H9 (cell line): ENCODE data around the gene RASA3. TPM values are rescaled to one million over a fixed set of nuclear protein-coding genes. Genes with fewer than 3 reads are reported as not detected.

ENCODE experiments used
- DNase-seq: peaks from one replicate; pipeline ENCODE4 v3.0.0-alpha.2; 2017
- H2AFZ ChIP-seq: one replicate; pipeline ENCODE4 v1.6.1; 2013; ENCODE audit warnings: mild to moderate bottlenecking, low read length, control low read depth, moderate library complexity
- H2AK5ac ChIP-seq: 2 replicates; pipeline ENCODE4 v1.6.1; 2013; ENCODE audit warnings: low read length, control low read depth, mixed read lengths; ENCODE audit not compliant: insufficient read length
- H2BK120ac ChIP-seq: one replicate; pipeline ENCODE4 v1.6.1; 2013; ENCODE audit warnings: low read depth, mild to moderate bottlenecking, low read length, control low read depth, inconsistent platforms; ENCODE audit not compliant: poor library complexity, severe bottlenecking
- H2BK12ac ChIP-seq: 2 replicates; pipeline ENCODE4 v1.6.1; 2013; ENCODE audit warnings: low read length, control low read depth, mixed read lengths, low read depth; ENCODE audit not compliant: insufficient read length
- H2BK15ac ChIP-seq: 2 replicates; pipeline ENCODE4 v1.6.1; 2013; ENCODE audit warnings: low read depth, low read length, control low read depth
- H2BK20ac ChIP-seq: one replicate; pipeline ENCODE4 v1.6.1; 2013; ENCODE audit warnings: low read depth, mild to moderate bottlenecking, low read length, control low read depth, inconsistent platforms; ENCODE audit not compliant: poor library complexity, severe bottlenecking
- H2BK5ac ChIP-seq: 2 replicates; pipeline ENCODE4 v1.6.1; 2013; ENCODE audit warnings: low read length, control low read depth, mixed read lengths; ENCODE audit not compliant: insufficient read length
- H3K14ac ChIP-seq: 2 replicates; pipeline ENCODE4 v1.6.1; 2013; ENCODE audit warnings: low read length, control low read depth; ENCODE audit not compliant: insufficient read depth
- H3K18ac ChIP-seq: 2 replicates; pipeline ENCODE4 v1.6.1; 2013; ENCODE audit warnings: low read depth, mild to moderate bottlenecking, mixed read lengths, low read length, control low read depth; ENCODE audit not compliant: insufficient read length
- H3K23ac ChIP-seq: 2 replicates; pipeline ENCODE4 v1.6.1; 2013; ENCODE audit warnings: low read length, control low read depth, mixed read lengths, low read depth; ENCODE audit not compliant: insufficient read length
- H3K23me2 ChIP-seq: 2 replicates; pipeline ENCODE4 v1.6.1; 2013; ENCODE audit warnings: low read depth, mild to moderate bottlenecking, mixed read lengths, low read length, control low read depth; ENCODE audit not compliant: insufficient read length, poor library complexity, severe bottlenecking
- H3K27ac ChIP-seq: 2 replicates; pipeline ENCODE4 v1.5.1; 2013; ENCODE audit warnings: low read length, control low read depth, mixed read lengths, low read depth; ENCODE audit not compliant: insufficient read length
- H3K27me3 ChIP-seq: 2 replicates; pipeline ENCODE4 v1.6.1; 2013; ENCODE audit warnings: low read length, control low read depth, inconsistent platforms; ENCODE audit not compliant: insufficient read depth
- H3K4ac ChIP-seq: 2 replicates; pipeline ENCODE4 v1.6.1; 2013; ENCODE audit warnings: low read depth, mild to moderate bottlenecking, control low read depth, inconsistent platforms, low read length, moderate library complexity
- H3K4me1 ChIP-seq: 2 replicates; pipeline ENCODE4 v1.6.1; 2013; ENCODE audit warnings: low read length, control low read depth, inconsistent platforms; ENCODE audit not compliant: insufficient read depth
- H3K4me2 ChIP-seq: 2 replicates; pipeline ENCODE4 v1.6.1; 2013; ENCODE audit warnings: low read length, control low read depth, mixed read lengths; ENCODE audit not compliant: insufficient read length, insufficient read depth
- H3K56ac ChIP-seq: 2 replicates; pipeline ENCODE4 v1.6.1; 2013; ENCODE audit warnings: low read depth, mild to moderate bottlenecking, mixed read lengths, low read length, control low read depth; ENCODE audit not compliant: insufficient read length
- H3K79me1 ChIP-seq: 2 replicates; pipeline ENCODE4 v1.6.1; 2013; ENCODE audit warnings: low read depth, mild to moderate bottlenecking, moderate library complexity, low read length, control low read depth, inconsistent platforms; ENCODE audit not compliant: insufficient read depth, poor library complexity, severe bottlenecking
- H3K79me2 ChIP-seq: 2 replicates; pipeline ENCODE4 v1.6.1; 2013; ENCODE audit warnings: low read length, control low read depth, inconsistent platforms; ENCODE audit not compliant: insufficient read depth
- H3K9ac ChIP-seq: 2 replicates; pipeline ENCODE4 v1.6.1; 2013; ENCODE audit warnings: low read length, control low read depth, mixed read lengths; ENCODE audit not compliant: insufficient read length; ENCODE audit errors: extremely low read depth
- H3K9me3 ChIP-seq: one replicate; pipeline ENCODE4 v1.6.1; 2013; ENCODE audit warnings: low read depth, low read length, inconsistent platforms; ENCODE audit not compliant: control insufficient read depth
- H3T11ph ChIP-seq: one replicate; pipeline ENCODE4 v1.6.1; 2013; ENCODE audit warnings: mild to moderate bottlenecking, low read length, control low read depth, inconsistent platforms
- H4K20me1 ChIP-seq: one replicate; pipeline ENCODE4 v1.6.1; 2013; ENCODE audit not compliant: control insufficient read depth, insufficient read length, insufficient read depth
- H4K5ac ChIP-seq: 2 replicates; pipeline ENCODE4 v1.6.1; 2013; ENCODE audit warnings: low read depth, mild to moderate bottlenecking, mixed read lengths, low read length, control low read depth; ENCODE audit not compliant: insufficient read length
- H4K8ac ChIP-seq: replicated peaks from 2 replicates; pipeline ENCODE4 v1.6.1; 2013; ENCODE audit warnings: low read length, control low read depth, mixed read lengths, low read depth; ENCODE audit not compliant: insufficient read length
- H4K91ac ChIP-seq: 2 replicates; pipeline ENCODE4 v1.6.1; 2013; ENCODE audit warnings: low read depth, mild to moderate bottlenecking, moderate library complexity, mixed read lengths, low read length, control low read depth; ENCODE audit not compliant: insufficient read length
- H3K27ac Mint-ChIP-seq, 3 experiments: 2 replicates in 2 of 3; 3 replicates in 1 of 3; pipeline ENCODE4 v1.8.0; 2020 to 2021; ENCODE audit warnings: mixed read lengths in 3 of 3, mild to moderate bottlenecking in 1 of 3, moderate library complexity in 1 of 3
- H3K27me3 Mint-ChIP-seq: 2 replicates; pipeline ENCODE4 v1.8.0; 2021; ENCODE audit warnings: low read depth, mild to moderate bottlenecking, moderate library complexity, mixed read lengths
- H3K36me3 Mint-ChIP-seq, 3 experiments: 2 replicates in 2 of 3; 3 replicates in 1 of 3; pipeline ENCODE4 v1.8.0; 2020 to 2021; ENCODE audit warnings: low read depth in 3 of 3, mixed read lengths in 3 of 3; ENCODE audit not compliant: insufficient read depth in 1 of 3
- H3K4me1 Mint-ChIP-seq, 2 experiments: 2 replicates each; pipeline ENCODE4 v1.8.0; 2020; ENCODE audit warnings: mixed read lengths in 2 of 2
- H3K4me3 Mint-ChIP-seq, 2 experiments: 2 replicates in 1 of 2; 3 replicates in 1 of 2; pipeline ENCODE4 v1.8.0; 2020 to 2021; ENCODE audit warnings: mild to moderate bottlenecking in 2 of 2, mixed read lengths in 2 of 2, moderate library complexity in 1 of 2
- H3K9me3 Mint-ChIP-seq, 2 experiments: 2 replicates in 1 of 2; 3 replicates in 1 of 2; pipeline ENCODE4 v1.8.0; 2020; ENCODE audit warnings: mild to moderate bottlenecking in 2 of 2, mixed read lengths in 2 of 2, moderate library complexity in 1 of 2
- WGBS: extraction: QIAGEN DNeasy Blood & Tissue Kit; methylation state at CpG from one replicate; pipeline ENCODE4 v1.1.7; 2013; ENCODE audit warnings: missing lambda C conversion rate, low lambda C conversion rate, mixed read lengths; ENCODE audit not compliant: insufficient read length; ENCODE audit errors: extremely low coverage; 5-methylcytosine and 5-hydroxymethylcytosine counted together
- total RNA-seq: library from RNA; stranded (reverse); gene quantifications from 2 replicates; pipeline ENCODE4 v1.2.1, GENCODE V29; 2021
- TF ChIP-seq, protein P1 (sequence below): fragments of 200-600 bp; sonication (generic); conservative IDR thresholded peaks from 3 replicates; pipeline ENCODE4 v1.8.0; 2021; ENCODE audit warnings: antibody characterized with exemption, mild to moderate bottlenecking

The RASA3 gene
- total RNA-seq, 1 experiment from 2014 or later, result 12.3 TPM

- Mint-ChIP-seq H3K4me3 (no peak overlapping the region), H3K27me3 (peaks cover 6% of the 10 kb centered on the region), H3K4me1 (peaks cover 0 to 5% of the 10 kb centered on the region in 2 experiments; a peak in 2 of 4 replicates), H3K36me3 (peaks cover 0 to 12% (median 0%) of the 10 kb centered on the region in 3 experiments; a peak in 2 of 7 replicates), H3K27ac (peak overlapping the region in 1 of 3 experiments; percentile 55; a peak in 1 of 7 replicates), H3K9me3 (peaks cover 10 to 12% of the 10 kb centered on the region in 2 experiments)
- Histone ChIP-seq H3K27me3 (no peaks in the 10 kb centered on the region), H3K18ac (no peak overlapping the region), H4K5ac (no peak overlapping the region), H2BK5ac (no peak overlapping the region), H3K56ac (no peak overlapping the region), H2BK20ac (no peak overlapping the region), H2AFZ (no peak overlapping the region), H2AK5ac (no peak overlapping the region), H3K9me3 (no peaks in the 10 kb centered on the region), H2BK120ac (no peak overlapping the region), H3K14ac (no peak overlapping the region), H3K27ac (no peak overlapping the region), H3K4me1 (no peaks in the 10 kb centered on the region), H4K8ac (no peak overlapping the region), H2BK15ac (no peak overlapping the region), H3T11ph (no peak overlapping the region), H3K79me2 (no peaks in the 10 kb centered on the region), H3K23me2 (no peaks in the 10 kb centered on the region), H2BK12ac (no peak overlapping the region), H3K23ac (no peak overlapping the region), H3K4ac (no peak overlapping the region), H3K4me2 (no peak overlapping the region), H3K79me1 (no peaks in the 10 kb centered on the region), H3K9ac (no peak overlapping the region), H4K20me1 (no peaks in the 10 kb centered on the region), H4K91ac (peak overlapping the region; percentile 75)
- TF ChIP-seq, protein P1, sequence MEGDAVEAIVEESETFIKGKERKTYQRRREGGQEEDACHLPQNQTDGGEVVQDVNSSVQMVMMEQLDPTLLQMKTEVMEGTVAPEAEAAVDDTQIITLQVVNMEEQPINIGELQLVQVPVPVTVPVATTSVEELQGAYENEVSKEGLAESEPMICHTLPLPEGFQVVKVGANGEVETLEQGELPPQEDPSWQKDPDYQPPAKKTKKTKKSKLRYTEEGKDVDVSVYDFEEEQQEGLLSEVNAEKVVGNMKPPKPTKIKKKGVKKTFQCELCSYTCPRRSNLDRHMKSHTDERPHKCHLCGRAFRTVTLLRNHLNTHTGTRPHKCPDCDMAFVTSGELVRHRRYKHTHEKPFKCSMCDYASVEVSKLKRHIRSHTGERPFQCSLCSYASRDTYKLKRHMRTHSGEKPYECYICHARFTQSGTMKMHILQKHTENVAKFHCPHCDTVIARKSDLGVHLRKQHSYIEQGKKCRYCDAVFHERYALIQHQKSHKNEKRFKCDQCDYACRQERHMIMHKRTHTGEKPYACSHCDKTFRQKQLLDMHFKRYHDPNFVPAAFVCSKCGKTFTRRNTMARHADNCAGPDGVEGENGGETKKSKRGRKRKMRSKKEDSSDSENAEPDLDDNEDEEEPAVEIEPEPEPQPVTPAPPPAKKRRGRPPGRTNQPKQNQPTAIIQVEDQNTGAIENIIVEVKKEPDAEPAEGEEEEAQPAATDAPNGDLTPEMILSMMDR, result no peak
- WGBS, result no CpG with 5 or more reads among the region's 24 CpGs
- no peak for DNase-seq
Observed at GRCh38 chr13:113950451-113951245, 181.8 kb downstream of the RASA3 start.
